NOMO-1 treated with DMSO at 0.1 percent for 48 hours (cell line): ENCODE data around the gene HOXA11.

Source experiments
- DNase-seq: peaks from one replicate; lab custom pipeline; 2025; ENCODE audit not compliant: unreplicated experiment; lab: John Stamatoyannopoulos, UW

HOXA11 gene

GRCh38 chr7:27171325-27171636, 13.8 kb downstream of the HOXA11 start:
- no peak for DNase-seq

- DNase-seq, result no peak
Measured at GRCh38 chr7:27170426-27171324, 14.4 kb downstream of the HOXA11 start.

- no peak for DNase-seq
Measured at GRCh38 chr7:27169658-27170425, 15.2 kb downstream of the HOXA11 start.

GRCh38 chr7:27168265-27168947, 16.6 kb downstream of the HOXA11 start:
- peak; percentile 69 for DNase-seq

GRCh38 chr7:27167916-27168264, 17.1 kb downstream of the HOXA11 start:
- no peak for DNase-seq

- DNase-seq, result no peak
Measured at GRCh38 chr7:27166531-27167505, 18.2 kb downstream of the HOXA11 start.

- DNase-seq, result no peak
Measured at GRCh38 chr7:27165996-27166530, 19.0 kb downstream of the HOXA11 start.

- peak; percentile 88 for DNase-seq
Measured at GRCh38 chr7:27165089-27165995, 19.7 kb downstream of the HOXA11 start, which contains the start of gene HOXA9. HOXA9 (minus strand) TSS chr7:27165537; CDS start chr7:27165457, 80 bp downstream.

- no peak for DNase-seq
Measured at GRCh38 chr7:27164367-27165088, 20.5 kb downstream of the HOXA11 start.

GRCh38 chr7:27164045-27164366, 21.0 kb downstream of the HOXA11 start:
- DNase-seq, result no peak

GRCh38 chr7:27163288-27164044, 21.6 kb downstream of the HOXA11 start:
- DNase-seq, result no peak

- no peak for DNase-seq
Measured at GRCh38 chr7:27162561-27163287, 22.3 kb downstream of the HOXA11 start.

GRCh38 chr7:27161721-27162560, 23.1 kb downstream of the HOXA11 start:
- no peak for DNase-seq

- DNase-seq, result peak; percentile 84
Measured at GRCh38 chr7:27161214-27161720, 23.8 kb downstream of the HOXA11 start.

GRCh38 chr7:27160546-27161213, 24.4 kb downstream of the HOXA11 start:
- DNase-seq, result peak; percentile 83

GRCh38 chr7:27160145-27160545, 24.9 kb downstream of the HOXA11 start:
- DNase-seq, result no peak
